H9 (cell line): ENCODE data around the gene ATPAF1. TPM values are rescaled to one million over a fixed set of nuclear protein-coding genes. Genes with fewer than 3 reads are reported as not detected.

Experiments used
- DNase-seq: peaks from one replicate; pipeline ENCODE4 v3.0.0-alpha.2; 2017
- H2AFZ ChIP-seq: one replicate; pipeline ENCODE4 v1.6.1; 2013; ENCODE audit warnings: mild to moderate bottlenecking, low read length, control low read depth, moderate library complexity
- H2AK5ac ChIP-seq: 2 replicates; pipeline ENCODE4 v1.6.1; 2013; ENCODE audit warnings: low read length, control low read depth, mixed read lengths; ENCODE audit not compliant: insufficient read length
- H2BK120ac ChIP-seq: one replicate; pipeline ENCODE4 v1.6.1; 2013; ENCODE audit warnings: low read depth, mild to moderate bottlenecking, low read length, control low read depth, inconsistent platforms; ENCODE audit not compliant: poor library complexity, severe bottlenecking
- H2BK12ac ChIP-seq: 2 replicates; pipeline ENCODE4 v1.6.1; 2013; ENCODE audit warnings: low read length, control low read depth, mixed read lengths, low read depth; ENCODE audit not compliant: insufficient read length
- H2BK15ac ChIP-seq: 2 replicates; pipeline ENCODE4 v1.6.1; 2013; ENCODE audit warnings: low read depth, low read length, control low read depth
- H2BK20ac ChIP-seq: one replicate; pipeline ENCODE4 v1.6.1; 2013; ENCODE audit warnings: low read depth, mild to moderate bottlenecking, low read length, control low read depth, inconsistent platforms; ENCODE audit not compliant: poor library complexity, severe bottlenecking
- H2BK5ac ChIP-seq: 2 replicates; pipeline ENCODE4 v1.6.1; 2013; ENCODE audit warnings: low read length, control low read depth, mixed read lengths; ENCODE audit not compliant: insufficient read length
- H3K14ac ChIP-seq: 2 replicates; pipeline ENCODE4 v1.6.1; 2013; ENCODE audit warnings: low read length, control low read depth; ENCODE audit not compliant: insufficient read depth
- H3K18ac ChIP-seq: 2 replicates; pipeline ENCODE4 v1.6.1; 2013; ENCODE audit warnings: low read depth, mild to moderate bottlenecking, mixed read lengths, low read length, control low read depth; ENCODE audit not compliant: insufficient read length
- H3K23ac ChIP-seq: 2 replicates; pipeline ENCODE4 v1.6.1; 2013; ENCODE audit warnings: low read length, control low read depth, mixed read lengths, low read depth; ENCODE audit not compliant: insufficient read length
- H3K23me2 ChIP-seq: 2 replicates; pipeline ENCODE4 v1.6.1; 2013; ENCODE audit warnings: low read depth, mild to moderate bottlenecking, mixed read lengths, low read length, control low read depth; ENCODE audit not compliant: insufficient read length, poor library complexity, severe bottlenecking
- H3K27ac ChIP-seq: 2 replicates; pipeline ENCODE4 v1.5.1; 2013; ENCODE audit warnings: low read length, control low read depth, mixed read lengths, low read depth; ENCODE audit not compliant: insufficient read length
- H3K27me3 ChIP-seq: 2 replicates; pipeline ENCODE4 v1.6.1; 2013; ENCODE audit warnings: low read length, control low read depth, inconsistent platforms; ENCODE audit not compliant: insufficient read depth
- H3K4ac ChIP-seq: 2 replicates; pipeline ENCODE4 v1.6.1; 2013; ENCODE audit warnings: low read depth, mild to moderate bottlenecking, control low read depth, inconsistent platforms, low read length, moderate library complexity
- H3K4me1 ChIP-seq: 2 replicates; pipeline ENCODE4 v1.6.1; 2013; ENCODE audit warnings: low read length, control low read depth, inconsistent platforms; ENCODE audit not compliant: insufficient read depth
- H3K4me2 ChIP-seq: 2 replicates; pipeline ENCODE4 v1.6.1; 2013; ENCODE audit warnings: low read length, control low read depth, mixed read lengths; ENCODE audit not compliant: insufficient read length, insufficient read depth
- H3K56ac ChIP-seq: 2 replicates; pipeline ENCODE4 v1.6.1; 2013; ENCODE audit warnings: low read depth, mild to moderate bottlenecking, mixed read lengths, low read length, control low read depth; ENCODE audit not compliant: insufficient read length
- H3K79me1 ChIP-seq: 2 replicates; pipeline ENCODE4 v1.6.1; 2013; ENCODE audit warnings: low read depth, mild to moderate bottlenecking, moderate library complexity, low read length, control low read depth, inconsistent platforms; ENCODE audit not compliant: insufficient read depth, poor library complexity, severe bottlenecking
- H3K79me2 ChIP-seq: 2 replicates; pipeline ENCODE4 v1.6.1; 2013; ENCODE audit warnings: low read length, control low read depth, inconsistent platforms; ENCODE audit not compliant: insufficient read depth
- H3K9ac ChIP-seq: 2 replicates; pipeline ENCODE4 v1.6.1; 2013; ENCODE audit warnings: low read length, control low read depth, mixed read lengths; ENCODE audit not compliant: insufficient read length; ENCODE audit errors: extremely low read depth
- H3K9me3 ChIP-seq: one replicate; pipeline ENCODE4 v1.6.1; 2013; ENCODE audit warnings: low read depth, low read length, inconsistent platforms; ENCODE audit not compliant: control insufficient read depth
- H3T11ph ChIP-seq: one replicate; pipeline ENCODE4 v1.6.1; 2013; ENCODE audit warnings: mild to moderate bottlenecking, low read length, control low read depth, inconsistent platforms
- H4K20me1 ChIP-seq: one replicate; pipeline ENCODE4 v1.6.1; 2013; ENCODE audit not compliant: control insufficient read depth, insufficient read length, insufficient read depth
- H4K5ac ChIP-seq: 2 replicates; pipeline ENCODE4 v1.6.1; 2013; ENCODE audit warnings: low read depth, mild to moderate bottlenecking, mixed read lengths, low read length, control low read depth; ENCODE audit not compliant: insufficient read length
- H4K8ac ChIP-seq: replicated peaks from 2 replicates; pipeline ENCODE4 v1.6.1; 2013; ENCODE audit warnings: low read length, control low read depth, mixed read lengths, low read depth; ENCODE audit not compliant: insufficient read length
- H4K91ac ChIP-seq: 2 replicates; pipeline ENCODE4 v1.6.1; 2013; ENCODE audit warnings: low read depth, mild to moderate bottlenecking, moderate library complexity, mixed read lengths, low read length, control low read depth; ENCODE audit not compliant: insufficient read length
- H3K27ac Mint-ChIP-seq, 3 experiments: 2 replicates in 2 of 3; 3 replicates in 1 of 3; pipeline ENCODE4 v1.8.0; 2020 to 2021; ENCODE audit warnings: mixed read lengths in 3 of 3, mild to moderate bottlenecking in 1 of 3, moderate library complexity in 1 of 3
- H3K27me3 Mint-ChIP-seq: 2 replicates; pipeline ENCODE4 v1.8.0; 2021; ENCODE audit warnings: low read depth, mild to moderate bottlenecking, moderate library complexity, mixed read lengths
- H3K36me3 Mint-ChIP-seq, 3 experiments: 2 replicates in 2 of 3; 3 replicates in 1 of 3; pipeline ENCODE4 v1.8.0; 2020 to 2021; ENCODE audit warnings: low read depth in 3 of 3, mixed read lengths in 3 of 3; ENCODE audit not compliant: insufficient read depth in 1 of 3
- H3K4me1 Mint-ChIP-seq, 2 experiments: 2 replicates each; pipeline ENCODE4 v1.8.0; 2020; ENCODE audit warnings: mixed read lengths in 2 of 2
- H3K4me3 Mint-ChIP-seq, 2 experiments: 2 replicates in 1 of 2; 3 replicates in 1 of 2; pipeline ENCODE4 v1.8.0; 2020 to 2021; ENCODE audit warnings: mild to moderate bottlenecking in 2 of 2, mixed read lengths in 2 of 2, moderate library complexity in 1 of 2
- H3K9me3 Mint-ChIP-seq, 2 experiments: 2 replicates in 1 of 2; 3 replicates in 1 of 2; pipeline ENCODE4 v1.8.0; 2020; ENCODE audit warnings: mild to moderate bottlenecking in 2 of 2, mixed read lengths in 2 of 2, moderate library complexity in 1 of 2
- CTCF ChIP-seq: fragments of 200-600 bp; sonication (generic); conservative IDR thresholded peaks from 3 replicates; pipeline ENCODE4 v1.8.0; 2021; ENCODE audit warnings: antibody characterized with exemption, mild to moderate bottlenecking
- WGBS: extraction: QIAGEN DNeasy Blood & Tissue Kit; methylation state at CpG from one replicate; pipeline ENCODE4 v1.1.7; 2013; ENCODE audit warnings: missing lambda C conversion rate, low lambda C conversion rate, mixed read lengths; ENCODE audit not compliant: insufficient read length; ENCODE audit errors: extremely low coverage; 5-methylcytosine and 5-hydroxymethylcytosine counted together
- total RNA-seq: library from RNA; stranded (reverse); gene quantifications from 2 replicates; pipeline ENCODE4 v1.2.1, GENCODE V29; 2021

ATPAF1 gene
- total RNA-seq, 1 experiment from 2014 or later: 57.3 TPM

DNA sequence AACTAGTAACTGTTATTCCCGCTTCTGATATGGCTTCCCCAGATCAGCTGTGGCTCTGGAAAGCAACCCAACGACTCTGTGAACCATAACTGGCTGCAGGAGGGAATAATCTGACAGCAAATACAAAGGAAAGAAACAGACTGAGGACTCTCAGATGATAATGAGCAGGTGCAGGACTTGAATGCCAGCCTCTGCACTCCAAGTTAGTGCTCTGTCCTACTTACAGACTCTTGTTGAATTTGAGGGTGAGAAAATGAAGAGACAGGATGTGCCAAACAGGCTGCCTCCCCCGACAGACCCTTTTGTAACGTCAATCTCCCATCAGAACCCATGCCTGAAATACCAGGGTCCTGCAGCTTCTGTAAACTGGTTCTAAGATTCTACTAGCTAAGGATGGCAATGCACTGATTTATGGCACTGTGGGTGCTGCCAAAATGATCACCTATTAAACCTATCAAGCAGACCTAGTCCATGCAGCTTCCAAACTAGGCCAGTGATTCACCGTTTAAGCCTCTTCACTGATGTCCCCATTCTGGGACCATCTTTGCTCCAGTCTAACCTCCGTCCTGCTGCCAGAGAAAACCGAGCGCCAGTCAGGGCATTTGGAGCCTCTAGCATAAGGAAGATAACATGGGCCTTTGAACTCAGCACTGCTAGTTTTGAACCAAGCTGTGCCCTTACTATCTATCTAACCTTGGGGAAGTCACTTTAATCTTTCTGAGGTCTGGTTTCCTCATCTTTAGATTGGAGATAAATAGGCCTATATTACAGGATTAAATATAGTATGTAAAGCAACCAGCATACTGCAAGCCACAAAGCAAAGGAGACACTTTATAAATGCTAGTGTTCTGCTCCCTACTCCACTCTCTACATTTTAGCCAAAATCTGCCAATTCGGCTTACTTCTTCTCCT lies 68.8 kb downstream of the ATPAF1 start:
- Histone ChIP-seq H3K27me3 (no peaks in the 10 kb centered on the region), H2AK5ac (no peak overlapping the region), H3K79me2 (no peaks in the 10 kb centered on the region), H3K27ac (no peak overlapping the region), H2BK15ac (no peak overlapping the region), H4K5ac (no peak overlapping the region), H3K56ac (no peak overlapping the region), H3K79me1 (peaks cover 2% of the 10 kb centered on the region), H4K91ac (no peak overlapping the region), H3K9ac (no peak overlapping the region), H4K8ac (no peak overlapping the region), H3K4ac (no peak overlapping the region), H3K14ac (no peak overlapping the region), H2AFZ (no peak overlapping the region), H2BK12ac (no peak overlapping the region), H3K18ac (no peak overlapping the region), H3K23ac (no peak overlapping the region), H2BK20ac (no peak overlapping the region), H3K4me1 (peaks cover 3% of the 10 kb centered on the region; the same call in 1 of the 2 replicates), H4K20me1 (no peaks in the 10 kb centered on the region), H2BK5ac (no peak overlapping the region), H3T11ph (no peak overlapping the region), H3K23me2 (no peaks in the 10 kb centered on the region), H3K9me3 (no peaks in the 10 kb centered on the region), H3K4me2 (no peak overlapping the region), H2BK120ac (no peak overlapping the region)
- H3K27ac Mint-ChIP-seq: peak overlapping the region in 1 of 3 experiments; percentile 29; a peak in 1 of 7 replicates
- DNase-seq: no peak
- no peaks in the 10 kb centered on the region; the same call in 1 of the 2 replicates for H3K27me3 Mint-ChIP-seq
- H3K36me3 Mint-ChIP-seq: no peaks in the 10 kb centered on the region
- 100% methylated on average over 1 of the region's 9 CpGs for WGBS
- no peak overlapping the region for H3K4me3 Mint-ChIP-seq
- H3K4me1 Mint-ChIP-seq: peaks cover 8 to 11% of the 10 kb centered on the region in 2 experiments
- no peaks in the 10 kb centered on the region for H3K9me3 Mint-ChIP-seq
- TF ChIP-seq CTCF: no peak
